Measurements from ENCODE around the gene ANO4. TPM values are rescaled to one million over a fixed set of nuclear protein-coding genes. Genes with fewer than 3 reads are reported as not detected.

Gene ANO4
- total RNA-seq, 3 donors from 2014 or later (not counting 1 experiment from before 2014, with no cell fraction given) = not detected

DNA sequence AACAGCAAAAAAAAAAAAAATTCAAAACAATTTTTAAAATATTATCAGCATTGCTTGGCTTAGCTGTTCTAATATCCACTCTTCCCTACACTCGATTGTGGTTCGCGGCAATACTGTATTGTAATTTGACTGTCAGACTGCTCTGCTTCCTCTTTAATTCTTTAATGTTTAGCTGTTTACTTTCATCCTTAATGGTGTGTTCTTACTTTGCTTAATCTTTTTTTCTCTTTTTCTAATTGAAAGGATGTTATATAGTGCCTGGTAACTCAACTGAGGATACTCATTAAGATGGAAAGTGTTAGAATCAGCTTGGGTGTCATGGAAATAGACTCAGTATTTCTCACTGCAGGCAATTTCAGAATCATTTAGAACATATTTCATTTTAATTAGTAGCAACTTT is 2.0 kb downstream of the ANO4 start:
- ATAC-seq (no peak), DNase-seq (no peak)
- intact Hi-C loops (cut with micrococcal nuclease) = no loop called here
- Histone ChIP-seq H3K27me3 (ENCODE audit: control insufficient read depth, insufficient read depth, low read length) (no peaks in the 10 kb centered on the region), H3K4me1 (ENCODE audit: control insufficient read depth, insufficient read depth, low read length) (no peaks in the 10 kb centered on the region), H3K4me3 (ENCODE audit: low read length) (no peak overlapping the region), H3K9me3 (ENCODE audit: control insufficient read depth, insufficient read depth, low read length) (no peaks in the 10 kb centered on the region), H3K27ac (ENCODE audit: low read length) (no peak overlapping the region), H3K36me3 (ENCODE audit: control insufficient read depth, insufficient read depth, low read length) (no peaks in the 10 kb centered on the region)
- Mint-ChIP-seq H3K36me3 (no peaks in the 10 kb centered on the region), H3K4me3 (no peak overlapping the region), H3K27ac (no peak overlapping the region), H3K9me3 (peaks cover 0 to 7% of the 10 kb centered on the region in 2 donors), H3K27me3 (ENCODE audit: low read depth in 2 of 2) (peaks cover 5 to 12% of the 10 kb centered on the region in 2 donors), H3K4me1 (no peaks in the 10 kb centered on the region)
- no peak for TF ChIP-seq CTCF (IDR thresholded peaks at IDR 0.05)
- WGBS (ENCODE audit: insufficient coverage) = 85% methylated on average over 3 of the region's 3 CpGs

- Histone ChIP-seq H3K27ac (ENCODE audit: low read length) (no peak overlapping the region), H3K27me3 (ENCODE audit: control insufficient read depth, insufficient read depth, low read length) (no peaks in the 10 kb centered on the region), H3K36me3 (ENCODE audit: control insufficient read depth, insufficient read depth, low read length) (no peaks in the 10 kb centered on the region), H3K4me3 (ENCODE audit: low read length) (no peak overlapping the region), H3K4me1 (ENCODE audit: control insufficient read depth, insufficient read depth, low read length) (no peaks in the 10 kb centered on the region), H3K9me3 (ENCODE audit: control insufficient read depth, insufficient read depth, low read length) (no peaks in the 10 kb centered on the region)
- 89% methylated on average over 1 of the region's 1 CpG for WGBS (ENCODE audit: insufficient coverage)
- DNase-seq (no peak), ATAC-seq (no peak)
- H3K4me1 Mint-ChIP-seq = no peaks in the 10 kb centered on the region
- H3K4me3 Mint-ChIP-seq = no peak overlapping the region
- H3K27me3 Mint-ChIP-seq (ENCODE audit: low read depth in 2 of 2) = peaks cover 5 to 12% of the 10 kb centered on the region in 2 donors
- intact Hi-C loops (cut with micrococcal nuclease) = no loop called here
- no peak for TF ChIP-seq CTCF (IDR thresholded peaks at IDR 0.05)
- H3K27ac Mint-ChIP-seq = no peak overlapping the region
- peaks cover 0 to 7% of the 10 kb centered on the region in 2 donors for H3K9me3 Mint-ChIP-seq
- no peaks in the 10 kb centered on the region for H3K36me3 Mint-ChIP-seq
Measured at GRCh38 chr12:100797246-100797645, 2.7 kb downstream of the ANO4 start.

DNA sequence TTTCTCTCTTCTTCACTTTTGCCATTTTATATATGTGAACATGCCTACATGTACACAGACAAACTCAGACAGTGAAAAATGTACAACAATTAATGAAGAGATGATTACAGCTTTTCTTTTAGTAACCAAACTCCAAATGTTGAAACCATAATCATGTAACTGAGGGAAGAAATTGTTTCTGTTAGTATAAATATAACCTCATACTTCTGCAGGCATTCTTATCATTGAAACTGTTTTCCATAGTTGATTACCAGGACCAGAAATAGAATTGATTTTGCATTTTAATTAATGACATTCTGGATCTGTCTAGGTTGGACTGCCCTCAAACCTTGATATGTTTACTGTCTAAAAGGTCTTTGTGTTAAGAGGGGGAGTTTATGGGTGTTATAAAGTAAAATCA is 3.2 kb downstream of the ANO4 start:
- no peaks in the 10 kb centered on the region for H3K27me3 ChIP-seq (ENCODE audit: control insufficient read depth, insufficient read depth, low read length)
- no peak for TF ChIP-seq CTCF (IDR thresholded peaks at IDR 0.05)
- ATAC-seq (no peak), DNase-seq (no peak)
- intact Hi-C loops (cut with micrococcal nuclease) = no loop called here
- H3K36me3 Mint-ChIP-seq = no peaks in the 10 kb centered on the region
- no peaks in the 10 kb centered on the region for H3K9me3 ChIP-seq (ENCODE audit: control insufficient read depth, insufficient read depth, low read length)
- no peaks in the 10 kb centered on the region for H3K4me1 ChIP-seq (ENCODE audit: control insufficient read depth, insufficient read depth, low read length)
- no peak overlapping the region for H3K4me3 Mint-ChIP-seq
- no peaks in the 10 kb centered on the region for H3K36me3 ChIP-seq (ENCODE audit: control insufficient read depth, insufficient read depth, low read length)
- H3K27ac Mint-ChIP-seq = no peak overlapping the region
- no peaks in the 10 kb centered on the region for H3K4me1 Mint-ChIP-seq
- peaks cover 0 to 7% of the 10 kb centered on the region in 2 donors for H3K9me3 Mint-ChIP-seq
- peaks cover 5 to 12% of the 10 kb centered on the region in 2 donors for H3K27me3 Mint-ChIP-seq (ENCODE audit: low read depth in 2 of 2)
- no peak overlapping the region for H3K27ac ChIP-seq (ENCODE audit: low read length)
- no peak overlapping the region for H3K4me3 ChIP-seq (ENCODE audit: low read length)

Measured in natural killer cell (primary cell).